ENCODE results near the gene CCDC86. TPM values are rescaled to one million over a fixed set of nuclear protein-coding genes. Genes with fewer than 3 reads are reported as not detected.
"Not testable (repeated sequence)": the region's sequence is repeated elsewhere in the genome, so short reads cannot be mapped to it uniquely, and the experiment has no call there.

The CCDC86 gene, protein sequence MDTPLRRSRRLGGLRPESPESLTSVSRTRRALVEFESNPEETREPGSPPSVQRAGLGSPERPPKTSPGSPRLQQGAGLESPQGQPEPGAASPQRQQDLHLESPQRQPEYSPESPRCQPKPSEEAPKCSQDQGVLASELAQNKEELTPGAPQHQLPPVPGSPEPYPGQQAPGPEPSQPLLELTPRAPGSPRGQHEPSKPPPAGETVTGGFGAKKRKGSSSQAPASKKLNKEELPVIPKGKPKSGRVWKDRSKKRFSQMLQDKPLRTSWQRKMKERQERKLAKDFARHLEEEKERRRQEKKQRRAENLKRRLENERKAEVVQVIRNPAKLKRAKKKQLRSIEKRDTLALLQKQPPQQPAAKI
- 15.6 TPM for polyA plus RNA-seq (ENCODE audit: insufficient read length)
- long read RNA-seq, donor 1, transcript CCDC86-201 (4 exons, 1,893 nt), result major isoform, 13 of 13 reads
- long read RNA-seq, donor 1, partial matches to known transcripts, result 0 of 13 reads
- long read RNA-seq, donor 1, other reads (novel, unspliced or antisense), result 0 of 13 reads
- long read RNA-seq, donor 2, transcript CCDC86-201 (4 exons, 1,893 nt), result major isoform, 11 of 13 reads
- long read RNA-seq, donor 2, partial matches to known transcripts, result 0 of 13 reads
- long read RNA-seq, donor 2, other reads (novel, unspliced or antisense), result 0 of 13 reads
- long read RNA-seq, donor 3, transcript CCDC86-201 (4 exons, 1,893 nt), result major isoform, 9 of 10 reads
- long read RNA-seq, donor 3, partial matches to known transcripts, result 0 of 10 reads
- long read RNA-seq, donor 3, other reads (novel, unspliced or antisense), result 0 of 10 reads
- long read RNA-seq, donor 4, result 0 reads
- long read RNA-seq, donor 5, transcript CCDC86-201 (4 exons, 1,893 nt), result major isoform, 14 of 22 reads
- long read RNA-seq, donor 5, partial matches to known transcripts, result 8 of 22 reads
- long read RNA-seq, donor 5, other reads (novel, unspliced or antisense), result 0 of 22 reads
- long read RNA-seq, donor 6, transcript CCDC86-201 (4 exons, 1,893 nt), result major isoform, 17 of 17 reads
- long read RNA-seq, donor 6, partial matches to known transcripts, result 0 of 17 reads
- long read RNA-seq, donor 6, other reads (novel, unspliced or antisense), result 0 of 17 reads
- long read RNA-seq, donor 7, transcript CCDC86-201 (4 exons, 1,893 nt), result major isoform, 19 of 31 reads
- long read RNA-seq, donor 7, partial matches to known transcripts, result 10 of 31 reads
- long read RNA-seq, donor 7, other reads (novel, unspliced or antisense), result 0 of 31 reads
- long read RNA-seq, donor 8, partial matches to known transcripts, result 0 of 4 reads
- long read RNA-seq, donor 8, other reads (novel, unspliced or antisense), result 0 of 4 reads

DNA sequence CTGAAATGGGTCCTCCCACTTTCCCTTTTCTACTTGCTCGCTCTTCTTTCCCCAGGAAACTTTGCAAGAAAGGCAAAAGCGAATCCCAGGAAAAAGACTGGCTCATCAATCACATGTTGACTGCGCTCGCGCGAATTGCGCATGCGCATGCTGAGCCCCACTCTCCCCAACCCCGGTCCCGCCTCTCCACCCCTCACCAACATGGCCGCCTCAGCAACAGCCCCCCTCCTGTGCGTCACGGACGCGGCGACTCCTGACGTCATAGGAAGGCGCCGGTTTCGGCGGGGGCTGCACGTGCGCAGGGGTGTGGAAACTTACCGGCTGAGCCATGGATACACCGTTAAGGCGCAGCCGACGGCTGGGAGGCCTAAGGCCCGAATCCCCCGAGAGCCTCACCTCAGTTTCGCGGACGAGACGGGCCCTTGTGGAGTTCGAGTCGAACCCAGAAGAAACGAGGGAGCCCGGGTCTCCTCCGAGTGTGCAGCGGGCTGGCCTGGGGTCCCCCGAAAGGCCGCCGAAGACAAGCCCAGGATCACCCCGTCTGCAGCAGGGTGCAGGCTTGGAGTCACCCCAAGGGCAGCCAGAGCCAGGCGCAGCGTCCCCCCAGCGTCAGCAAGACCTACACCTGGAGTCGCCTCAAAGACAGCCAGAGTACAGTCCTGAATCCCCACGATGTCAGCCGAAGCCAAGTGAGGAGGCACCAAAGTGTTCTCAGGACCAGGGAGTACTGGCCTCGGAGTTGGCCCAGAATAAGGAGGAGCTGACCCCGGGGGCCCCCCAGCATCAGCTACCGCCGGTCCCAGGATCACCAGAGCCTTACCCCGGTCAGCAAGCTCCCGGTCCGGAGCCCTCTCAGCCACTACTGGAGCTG is at the start of gene CCDC86:
TSS of gene CCDC86 (plus strand) at position 317 of the 871 bp plus-strand sequence. CDS start at position 329, 12 bp downstream.
- DNase-seq, result peak; percentile 96

DNA sequence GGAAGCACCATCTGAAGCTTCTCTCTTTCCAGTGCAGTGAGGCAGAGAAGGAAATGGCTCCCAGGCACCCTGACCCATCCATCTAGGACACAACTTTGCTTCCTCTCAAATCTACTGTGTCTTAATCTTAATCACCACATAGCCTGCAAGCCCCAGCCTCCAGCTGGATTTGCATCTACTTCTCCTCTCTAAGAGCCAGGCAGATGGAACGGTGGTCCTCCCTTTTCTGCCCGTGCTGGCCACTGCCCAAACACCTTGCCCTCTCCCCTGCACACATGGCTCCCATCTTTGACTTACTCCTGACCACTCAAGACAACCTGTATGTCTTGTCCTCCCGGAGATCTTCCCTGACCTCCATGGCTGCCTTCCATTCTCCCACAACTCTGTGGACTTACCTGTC is 49.4 kb upstream of the CCDC86 start:
- DNase-seq, result no peak

DNA sequence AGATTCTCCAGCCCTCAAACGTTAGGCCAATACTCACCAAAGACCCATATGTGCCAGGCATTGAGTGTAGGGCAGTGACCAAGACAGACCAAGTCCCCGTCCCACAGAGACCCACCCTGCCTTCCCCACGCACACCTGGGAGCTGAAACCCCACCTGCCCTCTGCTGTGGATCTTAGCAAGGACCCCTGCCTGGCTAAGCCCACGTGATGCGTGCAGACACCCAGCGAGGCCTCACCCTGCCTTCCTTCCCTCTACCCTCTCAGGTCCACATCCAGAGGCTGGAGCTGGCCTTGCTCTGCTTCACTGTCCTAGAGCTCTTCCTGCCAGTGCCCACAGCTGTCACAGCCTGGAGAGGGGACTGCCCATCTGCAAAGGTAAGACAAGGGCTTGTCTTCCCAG is 46.6 kb upstream of the CCDC86 start:
- DNase-seq, result no peak

DNA sequence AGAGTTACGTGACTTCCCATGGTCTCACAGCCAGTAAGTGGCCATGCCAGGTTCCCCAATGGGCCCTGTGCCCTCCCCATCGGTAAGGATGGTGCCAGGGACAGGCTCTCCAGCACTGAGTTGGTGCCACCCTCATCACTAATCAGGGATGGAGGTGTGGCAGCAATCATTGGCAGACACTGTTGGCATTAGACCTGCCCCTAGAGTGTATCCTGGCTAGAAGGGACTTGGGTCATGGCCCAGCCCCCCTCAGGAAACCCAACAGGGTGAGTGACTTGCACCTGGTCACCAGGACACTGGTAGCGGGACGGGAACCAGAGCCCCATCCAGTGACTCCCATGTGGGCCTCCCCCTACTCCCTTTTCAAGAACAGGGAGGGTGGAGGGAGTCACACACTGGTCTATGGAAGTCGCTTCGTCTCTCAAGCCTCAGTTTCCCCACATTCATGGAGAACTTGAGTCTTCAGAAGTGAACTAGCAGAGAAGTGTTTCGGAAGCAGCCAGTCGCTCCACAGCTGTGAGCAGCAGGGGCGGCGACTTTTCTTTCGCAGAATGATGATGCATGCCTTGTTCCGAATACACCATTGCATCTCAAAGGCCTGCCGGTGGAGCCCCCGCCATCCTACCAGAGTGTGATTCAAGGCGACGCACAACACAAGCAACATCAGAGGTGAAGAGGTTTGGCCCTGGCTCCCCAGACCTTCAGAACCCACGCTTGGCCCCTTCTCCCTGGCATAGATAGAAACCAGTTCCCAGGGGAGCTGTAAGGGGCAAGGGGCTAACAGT is 43.9 kb upstream of the CCDC86 start:
- no peak for DNase-seq

DNA sequence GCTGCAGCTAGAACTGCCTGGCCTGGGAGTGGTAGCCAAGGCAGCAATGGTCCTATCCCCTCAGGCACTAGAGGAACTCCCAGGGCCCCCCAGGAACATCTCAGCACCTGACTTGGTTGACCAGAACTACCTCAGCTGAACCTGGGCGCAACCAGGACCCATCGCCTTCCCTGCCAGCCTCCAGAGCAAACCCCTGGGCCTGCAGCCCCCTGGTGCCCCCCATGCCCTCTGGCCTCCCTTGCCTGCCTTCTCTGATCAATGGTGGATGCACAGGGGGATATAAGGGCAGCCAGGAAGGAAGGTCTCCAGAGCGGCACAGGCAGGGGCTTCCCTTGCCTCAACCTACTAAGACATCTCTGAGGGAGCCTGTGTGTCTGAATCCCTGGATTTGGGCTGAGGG is 43.3 kb upstream of the CCDC86 start:
- DNase-seq, result no peak

DNA sequence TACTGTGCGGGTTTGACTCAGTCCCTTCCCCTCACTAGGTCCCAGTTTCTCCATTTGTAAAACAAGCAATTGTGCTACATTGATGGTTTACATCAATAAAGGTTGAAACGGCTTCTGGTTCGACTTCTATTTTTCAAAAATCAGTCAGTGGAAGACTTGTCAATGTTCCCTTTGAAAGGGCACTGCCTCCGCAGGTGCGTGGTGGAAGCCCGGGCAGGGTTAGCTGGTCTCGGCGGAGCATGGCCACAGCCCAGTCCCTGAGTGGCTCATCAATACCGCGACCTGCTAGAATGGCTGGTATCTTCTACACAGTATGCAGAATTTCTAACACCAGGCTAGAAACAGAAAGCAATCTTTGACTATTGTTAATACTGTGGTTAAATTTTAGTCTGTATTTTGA is 40.7 kb upstream of the CCDC86 start:
- DNase-seq, result no peak

DNA sequence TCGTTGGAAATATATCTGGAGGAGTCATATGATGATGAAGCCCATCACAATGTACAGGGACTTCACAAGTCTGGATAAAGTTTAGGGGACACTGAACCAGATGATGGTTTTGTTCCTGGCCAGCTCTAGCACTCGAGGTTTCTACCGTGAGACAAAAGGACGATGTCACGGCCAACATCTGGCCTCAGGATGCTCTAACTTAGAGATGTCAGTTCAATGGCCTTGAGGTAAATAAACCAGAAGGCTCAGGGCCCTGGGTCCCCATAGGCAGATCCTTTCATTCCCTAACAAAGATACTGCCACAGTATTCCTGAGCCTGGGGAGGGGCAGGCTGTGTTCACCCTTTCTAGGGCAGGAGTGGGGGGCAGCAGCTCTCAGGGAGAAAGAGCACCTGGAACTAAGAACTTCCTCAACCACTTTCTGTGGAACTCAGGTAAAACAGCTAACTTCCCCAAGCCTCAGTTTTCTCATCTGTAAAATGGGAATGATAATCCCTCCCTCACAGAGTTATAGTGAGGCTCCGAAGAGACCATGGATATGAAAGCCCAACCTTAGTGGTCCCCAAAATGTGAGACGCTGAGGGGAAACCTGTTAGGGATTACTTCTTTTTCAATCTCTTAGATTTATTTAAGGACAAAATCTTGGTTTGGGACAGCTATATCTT is 38.5 kb upstream of the CCDC86 start:
- no peak for DNase-seq

DNA sequence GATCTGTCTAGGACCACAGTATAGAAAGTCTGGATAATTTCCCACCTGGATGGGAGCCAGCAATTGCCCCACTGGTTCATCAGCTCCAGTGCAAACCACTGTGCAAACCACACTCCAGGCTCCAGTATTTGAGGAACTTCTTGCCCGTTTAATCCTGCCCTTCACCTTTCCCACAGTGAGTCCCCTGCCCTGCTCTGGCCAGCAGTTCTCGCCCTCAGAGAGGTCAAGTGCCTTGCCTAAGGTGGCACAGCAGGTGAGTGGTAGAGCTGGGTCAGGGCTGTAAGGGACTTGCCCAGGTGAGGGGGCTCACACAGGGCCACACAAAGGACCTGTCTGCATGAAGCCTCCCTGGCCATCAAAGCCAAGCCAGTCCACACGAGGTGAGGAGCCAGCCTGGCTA is 32.7 kb upstream of the CCDC86 start:
- no peak for DNase-seq

DNA sequence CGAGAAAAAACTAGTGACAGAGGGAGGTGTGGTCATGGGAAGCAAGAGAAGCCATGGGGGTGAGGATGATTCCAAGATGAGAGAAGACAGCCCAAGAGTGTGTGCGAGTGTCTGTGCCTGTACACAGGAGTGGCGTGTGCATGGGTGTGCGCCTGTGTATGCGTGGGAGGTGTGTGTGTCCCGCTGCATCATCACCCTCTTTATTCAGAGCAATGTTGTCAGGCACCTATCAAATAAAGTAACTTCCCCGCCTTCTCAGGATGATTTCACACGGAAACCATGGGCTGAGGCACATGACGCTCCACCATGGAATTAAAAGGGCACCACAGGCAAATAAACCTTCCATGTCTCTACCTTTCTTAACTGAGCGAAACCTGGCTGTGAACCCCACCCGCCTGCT is 32.2 kb upstream of the CCDC86 start:
- DNase-seq, result no peak

DNA sequence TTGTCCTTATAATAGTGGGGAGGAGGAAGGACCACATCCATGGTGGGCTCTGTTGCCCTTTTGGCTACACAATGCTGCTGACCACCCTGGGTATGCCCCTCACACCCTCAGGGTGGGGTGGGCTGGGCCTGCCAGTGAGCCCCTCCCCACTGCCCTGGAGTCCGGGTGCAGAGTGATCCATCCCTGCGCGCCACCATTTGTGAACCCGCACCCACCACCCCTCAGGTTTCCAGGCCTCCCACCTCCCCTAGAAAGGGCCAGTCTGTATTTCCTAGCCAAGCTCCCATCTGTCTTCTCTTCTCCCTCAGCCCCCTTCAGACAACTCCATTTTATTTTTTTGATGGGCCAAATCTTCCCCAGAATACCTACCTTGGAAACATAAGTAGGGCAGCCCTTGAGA is 31.8 kb upstream of the CCDC86 start:
- DNase-seq, result no peak

DNA sequence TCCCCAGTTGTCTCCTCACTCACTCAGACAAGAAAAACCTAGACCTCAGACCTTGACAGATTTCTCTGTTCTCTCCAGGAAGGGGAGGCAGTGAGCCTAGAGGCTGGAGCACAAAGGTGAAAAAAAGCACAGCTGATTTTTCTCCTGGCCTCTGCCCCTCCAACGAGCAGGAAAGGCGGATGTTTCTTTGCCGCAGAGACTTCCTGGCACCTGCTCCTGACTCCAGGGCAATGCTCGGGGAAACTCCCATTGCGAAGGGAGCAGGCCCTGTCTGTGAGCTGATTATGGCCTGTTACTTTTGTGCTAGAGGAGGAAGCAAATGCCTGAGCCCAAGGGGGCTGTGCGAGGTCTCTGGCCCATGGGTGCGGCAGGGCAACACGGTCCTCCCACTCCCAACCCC is 31.3 kb upstream of the CCDC86 start:
- no peak for DNase-seq

DNA sequence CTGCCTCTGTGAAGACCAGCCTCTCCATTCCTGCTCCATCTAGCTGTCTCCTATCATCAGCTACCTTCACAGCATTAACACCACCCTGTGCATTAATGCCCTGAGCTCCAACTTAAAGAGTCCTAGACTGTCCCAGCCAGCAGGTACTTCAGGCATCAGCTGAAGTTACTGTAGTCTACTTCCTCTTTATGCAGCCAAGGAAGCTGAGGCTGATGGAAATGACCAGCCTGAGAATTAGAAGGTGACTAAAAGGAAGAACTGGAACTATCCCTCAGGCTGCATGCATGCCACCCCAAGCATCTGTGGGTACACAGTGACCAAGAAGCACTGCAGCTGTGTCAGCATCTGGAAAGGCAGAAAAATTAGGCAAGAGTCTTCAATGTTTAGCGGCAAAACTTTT is 28.6 kb upstream of the CCDC86 start:
- DNase-seq, result no peak

DNA sequence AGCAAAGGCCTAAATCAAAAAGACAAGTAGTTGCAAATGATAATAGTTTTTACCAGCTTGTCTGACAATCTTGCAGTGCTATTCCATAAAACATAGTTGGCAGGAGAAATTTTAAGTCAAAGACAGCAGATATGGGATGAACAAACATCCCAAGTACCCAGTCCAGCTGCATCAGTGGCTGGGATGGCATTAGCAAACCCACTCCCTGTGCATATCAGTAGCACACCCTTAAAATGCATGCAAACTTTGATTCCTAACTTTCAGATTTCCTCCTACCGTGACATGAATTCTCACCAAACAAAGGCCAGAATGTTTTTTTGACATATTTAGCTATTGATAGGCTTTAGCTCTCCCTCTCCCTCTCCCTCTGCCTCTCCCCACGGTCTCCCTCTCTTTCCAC is 27.8 kb upstream of the CCDC86 start:
- no peak for DNase-seq

DNA sequence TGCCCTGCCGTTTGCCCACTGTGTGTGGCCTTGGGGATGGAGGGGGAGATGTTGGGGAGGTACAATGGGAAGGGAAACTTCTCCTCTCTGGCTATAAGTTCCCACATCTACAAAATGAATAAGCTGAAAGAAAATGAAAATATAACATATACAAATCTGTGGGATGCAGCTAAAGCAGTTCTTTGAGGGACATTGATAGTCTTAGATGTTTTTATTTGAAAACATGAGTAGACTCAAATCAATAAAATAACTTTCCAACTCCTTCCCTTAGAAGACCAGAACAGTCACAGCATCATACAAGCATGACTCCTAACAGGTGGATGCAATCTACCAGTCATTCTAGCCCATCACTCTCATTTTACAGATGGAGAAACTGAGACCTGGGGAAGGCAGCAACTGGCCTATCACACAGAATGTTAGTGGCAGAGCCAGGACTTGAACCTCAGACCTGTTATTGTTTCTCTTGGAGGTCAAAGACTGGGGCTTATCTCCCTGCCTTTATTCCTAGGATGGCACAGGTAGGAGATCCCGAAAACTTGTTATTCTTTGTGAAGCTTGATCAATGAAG is 25.2 kb upstream of the CCDC86 start:
- DNase-seq, result no peak

DNA sequence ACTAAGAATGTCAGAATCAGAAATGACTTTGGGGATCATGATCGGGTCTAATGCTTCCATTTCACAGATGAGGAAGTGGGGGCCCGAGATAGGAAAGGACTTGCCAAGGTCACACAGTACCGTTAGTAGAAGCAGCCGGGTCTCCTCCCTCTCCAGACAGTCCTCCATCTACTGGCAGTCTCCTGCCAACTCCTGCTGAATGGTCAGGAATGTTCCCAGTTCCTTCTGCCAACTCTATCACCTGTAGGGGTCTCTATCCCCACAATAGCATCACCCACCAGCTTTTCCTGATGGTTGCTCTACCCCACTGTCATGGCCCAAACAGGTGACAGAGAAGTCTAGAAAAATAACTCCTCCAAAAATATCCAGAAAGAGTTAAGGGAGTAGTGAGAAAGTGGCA is 23.9 kb upstream of the CCDC86 start:
- no peak for DNase-seq

DNA sequence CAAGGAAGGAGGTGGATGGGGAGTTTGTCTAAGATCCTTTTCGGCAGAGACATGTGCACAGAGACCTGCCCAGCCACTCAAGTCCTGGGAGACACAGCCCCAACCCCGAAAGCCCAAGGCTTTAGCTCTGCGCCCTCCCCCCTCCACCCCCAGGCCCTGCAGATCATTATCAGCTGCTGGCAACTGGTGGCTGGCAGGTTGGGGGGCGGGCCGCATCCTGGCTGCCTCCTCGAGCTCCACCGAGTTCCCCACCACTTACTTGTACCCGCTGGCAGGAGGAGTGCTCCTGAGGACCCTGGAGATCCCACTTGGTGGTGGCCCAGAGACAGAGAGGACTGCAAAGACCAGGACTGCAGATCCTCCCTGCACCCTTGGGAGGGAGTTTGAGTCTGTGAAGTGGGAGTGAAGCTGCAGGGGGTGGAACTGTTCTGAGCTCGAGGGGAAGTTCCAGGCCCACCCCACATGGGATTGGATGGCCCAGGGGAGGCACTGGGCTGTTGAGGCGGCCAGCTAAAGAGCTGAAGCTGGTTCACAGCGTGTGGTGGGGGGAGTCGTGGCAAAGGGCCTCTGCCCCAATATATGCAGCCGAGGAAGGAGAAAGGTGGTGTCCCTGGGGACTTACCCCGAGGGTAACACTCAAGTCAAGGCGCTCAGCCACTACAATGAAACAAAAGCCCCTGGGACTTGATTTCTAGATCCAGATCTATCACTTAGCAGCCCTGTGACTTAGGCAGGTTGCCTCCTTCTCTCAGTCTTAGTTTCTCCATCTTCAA is 19.9 kb upstream of the CCDC86 start:
- DNase-seq, result no peak

DNA sequence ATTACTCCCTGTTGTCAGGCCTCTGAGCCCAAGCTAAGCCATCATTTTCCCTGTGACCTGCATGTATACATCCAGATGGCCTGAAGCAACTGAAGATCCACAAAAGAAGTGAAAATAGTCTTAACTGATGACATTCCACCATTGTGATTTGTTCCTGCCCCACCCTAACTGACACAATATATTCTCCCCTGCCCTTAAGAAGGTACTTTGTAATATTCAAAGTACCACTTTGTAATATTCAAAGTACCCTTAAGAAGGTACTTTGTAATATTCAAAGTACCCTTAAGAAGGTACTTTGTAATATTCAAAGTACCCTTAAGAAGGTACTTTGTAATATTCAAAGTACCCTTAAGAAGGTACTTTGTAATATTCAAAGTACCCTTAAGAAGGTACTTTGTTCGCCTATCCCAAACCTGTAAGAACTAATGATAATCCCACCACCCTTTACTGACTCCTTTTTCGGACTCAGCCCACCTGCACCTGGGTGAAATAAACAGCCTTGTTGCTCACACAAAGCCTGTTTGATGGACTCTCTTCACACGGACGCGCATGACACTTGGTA is 18.1 kb upstream of the CCDC86 start:
- not testable (repeated sequence) for DNase-seq

DNA sequence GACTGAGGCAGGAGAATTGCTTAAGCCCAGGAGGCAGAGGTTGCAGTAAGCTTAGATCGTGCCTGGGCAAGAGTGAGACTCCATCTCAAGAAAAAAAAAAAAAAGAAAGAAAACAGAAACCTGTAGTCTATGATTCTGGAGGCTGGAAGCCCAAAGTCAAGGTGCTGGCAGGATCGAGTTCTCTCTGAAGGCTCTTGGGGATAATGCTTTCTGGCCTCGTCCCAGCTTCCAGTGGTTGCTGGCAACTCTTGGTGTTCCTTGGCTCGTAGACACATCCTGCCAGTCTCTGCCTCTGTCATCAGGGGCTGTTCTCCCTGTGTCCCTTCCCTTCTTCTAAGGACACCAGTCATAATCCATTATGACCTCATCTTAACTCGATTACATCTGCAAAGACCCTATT is 16.8 kb upstream of the CCDC86 start:
- DNase-seq, result no peak

Data from left kidney (tissue), 8 donors.